Endothelial cell of umbilical vein (primary cell): Measurements from ENCODE around the gene TROAP. TPM values are rescaled to one million over a fixed set of nuclear protein-coding genes. Genes with fewer than 3 reads are reported as not detected.

Source experiments
- BruUV-seq: library from RNA; stranded (reverse); fragments of 400-500 nt; replicated peaks from 2 replicates; lab custom pipeline; 2021; lab: Mats Ljungman, UMichigan
- CTCF ChIA-PET: fragments of 300-600, 350-600 bp; sonication (Branson Sonifier 250); formaldehyde crosslinking; loops from one replicate; lab custom pipeline; 2021; ENCODE audit warnings: antibody characterized with exemption, inconsistent platforms; lab: Charles Lee
- POLR2A ChIA-PET: fragments of 300-600, 350-600 bp; sonication (Branson Sonifier 250); formaldehyde crosslinking; loops from one replicate; lab custom pipeline; 2021; ENCODE audit warnings: antibody characterized with exemption, inconsistent platforms; lab: Charles Lee
- DNase-seq: peaks from one replicate; pipeline ENCODE4 v3.0.0-alpha.2; 2011; ENCODE audit warnings: low read depth, low spot score
- FAIRE-seq: peaks from 2 replicates; lab custom pipeline; 2011; peaks lifted over from hg19 to GRCh38; lab: Jason Lieb, UNC
- H2AFZ ChIP-seq: 2 replicates; pipeline ENCODE4 v1.6.0; 2012; ENCODE audit warnings: low read depth, low read length, control low read depth, inconsistent platforms
- H3K27ac ChIP-seq: 2 replicates; pipeline ENCODE4 v1.5.1; 2011; ENCODE audit warnings: low read depth, mild to moderate bottlenecking, control low read depth, low read length, moderate library complexity; ENCODE audit not compliant: insufficient read depth
- H3K27me3 ChIP-seq, 2 experiments: 2 replicates each; pipeline versions ENCODE4 v1.6.0 to v1.6.1; 2011; ENCODE audit warnings: low read length in 2 of 2, mixed read lengths in 1 of 2; ENCODE audit not compliant: control insufficient read depth in 2 of 2, insufficient read depth in 2 of 2
- H3K36me3 ChIP-seq, 2 experiments: 2 replicates in 1 of 2; 3 replicates in 1 of 2; pipeline ENCODE4 v1.5.1; 2011; ENCODE audit warnings: low read length in 2 of 2, mild to moderate bottlenecking in 1 of 2, moderate library complexity in 1 of 2; ENCODE audit not compliant: control insufficient read depth in 2 of 2, insufficient read depth in 2 of 2; ENCODE audit errors: extremely low read depth in 1 of 2
- H3K4me1 ChIP-seq: 3 replicates; pipeline ENCODE4 v1.5.1; 2011; ENCODE audit warnings: mild to moderate bottlenecking, low read length; ENCODE audit not compliant: control insufficient read depth, insufficient read depth; ENCODE audit errors: extremely low read depth
- H3K4me2 ChIP-seq: 2 replicates; pipeline ENCODE4 v1.6.1; 2011; ENCODE audit warnings: low read length, control low read depth, mixed read lengths; ENCODE audit not compliant: insufficient read depth
- H3K4me3 ChIP-seq, 3 experiments: fragments of 200-600 bp in 1 of 3; sonication (generic), shearing (Covaris generic) in 1 of 3; replicated peaks in 1 of 3; 2 replicates each; pipeline ENCODE4 v1.5.1; 2011 to 2016; ENCODE audit warnings: control low read depth in 3 of 3, low read length in 3 of 3, mild to moderate bottlenecking in 2 of 3, inconsistent platforms in 1 of 3, low read depth in 1 of 3, moderate library complexity in 1 of 3; ENCODE audit not compliant: insufficient read depth in 1 of 3
- H3K79me2 ChIP-seq: 2 replicates; pipeline ENCODE4 v1.6.0; 2012; ENCODE audit warnings: low read length, inconsistent platforms; ENCODE audit not compliant: control insufficient read depth, insufficient read depth
- H3K9ac ChIP-seq: replicated peaks from 2 replicates; pipeline ENCODE3; 2011; ENCODE audit warnings: low read length, control low read depth; ENCODE audit not compliant: insufficient read depth; ENCODE audit errors: extremely low read depth
- H3K9me1 ChIP-seq: replicated peaks from 3 replicates; pipeline ENCODE4 v1.6.0; 2011; ENCODE audit warnings: mild to moderate bottlenecking, low read length; ENCODE audit not compliant: control insufficient read depth, insufficient read depth; ENCODE audit errors: extremely low read depth
- H3K9me3 ChIP-seq: replicated peaks from 2 replicates; pipeline ENCODE4 v1.5.1; 2012; ENCODE audit warnings: low read length, inconsistent platforms; ENCODE audit not compliant: control insufficient read depth, insufficient read depth
- H4K20me1 ChIP-seq: replicated peaks from 2 replicates; pipeline ENCODE3; 2011; ENCODE audit warnings: mild to moderate bottlenecking, low read length; ENCODE audit not compliant: control insufficient read depth, insufficient read depth; ENCODE audit errors: extremely low read depth
- EZH2 ChIP-seq: IDR thresholded peaks from 2 replicates; pipeline ENCODE4 v1.6.1; 2012; ENCODE audit warnings: borderline replicate concordance, low read depth, mild to moderate bottlenecking, moderate library complexity, low read length, inconsistent platforms; ENCODE audit not compliant: severe bottlenecking
- FOS ChIP-seq: IDR thresholded peaks from 2 replicates; pipeline ENCODE4 v1.6.1; 2011; ENCODE audit warnings: mild to moderate bottlenecking, low read length, moderate library complexity, borderline replicate concordance; ENCODE audit not compliant: insufficient read depth
- GATA2 ChIP-seq: IDR thresholded peaks from 2 replicates; pipeline ENCODE4 v1.7.0; 2011; ENCODE audit warnings: low read depth, mild to moderate bottlenecking, moderate library complexity, mixed read lengths, low read length; ENCODE audit not compliant: insufficient read length, insufficient read depth
- JUN ChIP-seq: IDR thresholded peaks from 2 replicates; pipeline ENCODE4 v1.6.1; 2011; ENCODE audit warnings: borderline replicate concordance, low read depth; ENCODE audit not compliant: insufficient read length, insufficient read depth
- MYC ChIP-seq: IDR thresholded peaks from one replicate; pipeline ENCODE4 v1.6.1; 2011; ENCODE audit warnings: mild to moderate bottlenecking, low read depth, low read length
- POLR2A ChIP-seq: IDR thresholded peaks from 2 replicates; pipeline ENCODE4 v1.6.1; 2012; ENCODE audit warnings: low read depth, mild to moderate bottlenecking, control low read depth, low read length
- POLR2AphosphoS5 ChIP-seq: IDR thresholded peaks from 2 replicates; pipeline ENCODE4 v1.6.1; 2012; ENCODE audit warnings: low read depth, mild to moderate bottlenecking, control low read depth, low read length, moderate library complexity; ENCODE audit not compliant: insufficient read depth
- dilution Hi-C: fragments of 300-500 bp; cut with MboI; formaldehyde crosslinking; loops from one replicate; pipeline ENCODE4 v1.15.0; 2019; ENCODE audit warnings: low sequenced_read_pairs; ENCODE audit not compliant: extremely low pct_ligation_motif_present
- intact Hi-C: fragments of 100-400 bp; cut with micrococcal nuclease; formaldehyde crosslinking; loops from one replicate; pipeline ENCODE4 v1.10.0; 2022
- polyA plus RNA-seq, 4 experiments: library from polyadenylated mRNA; depleted of rRNA in 3 of 4; stranded (reverse) in 3 of 4; unstranded in 1 of 4; fragments of >200 nt; gene quantifications; 2 replicates each; pipeline versions ENCODE4 v1.2.1 to v1.2.3, GENCODE V29; 2011 to 2012; ENCODE audit warnings: missing spikeins in 1 of 4
- total RNA-seq: library from RNA; stranded (reverse); gene quantifications from 2 replicates; pipeline ENCODE4 v1.2.3, GENCODE V29; 2021
- TF ChIP-seq, protein P1 (sequence below): IDR thresholded peaks from 2 replicates; pipeline ENCODE4 v1.6.1; 2011; ENCODE audit not compliant: insufficient read depth, insufficient read length
- TF ChIP-seq, protein P2 (sequence below), 2 donors: IDR thresholded peaks; 1 replicate in 1 of 2; 2 replicates in 1 of 2; pipeline ENCODE4 v1.5.1; 2011; ENCODE audit warnings: low read length in 2 of 2, mild to moderate bottlenecking in 2 of 2, moderate library complexity in 2 of 2, control low read depth in 1 of 2, inconsistent platforms in 1 of 2, low read depth in 1 of 2; ENCODE audit not compliant: insufficient read depth in 1 of 2; ENCODE audit errors: extremely low read depth in 1 of 2

The TROAP gene
- total and polyA plus RNA-seq, 2 donors (not counting 3 experiments of a cell fraction or from before 2014, with no cell fraction given) = 31.7 to 68.6 TPM

DNA sequence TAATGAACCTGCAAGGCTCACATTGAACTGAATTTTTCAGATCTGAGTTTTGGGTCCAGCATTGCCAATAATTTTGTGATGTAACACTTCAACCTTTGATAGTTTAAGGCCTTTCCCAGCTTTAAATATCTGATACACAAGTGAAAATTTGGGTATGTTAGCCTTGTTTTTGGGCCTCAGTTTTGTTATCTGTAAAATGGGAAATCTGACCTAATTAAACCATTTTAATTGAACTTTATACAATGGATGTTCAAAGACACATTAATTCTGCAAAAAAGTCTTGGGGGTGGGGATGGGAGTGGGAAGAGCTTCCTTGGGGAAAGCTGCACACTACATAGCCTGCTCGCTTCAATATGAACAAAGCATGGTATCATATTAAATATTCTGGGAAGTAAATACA, 39.0 kb downstream of the TROAP start:
- H4K20me1 ChIP-seq = no peaks in the 10 kb centered on the region
- H3K9me1 ChIP-seq = no peaks in the 10 kb centered on the region
- H3K4me3 ChIP-seq = no peak overlapping the region
- no peak overlapping the region for H3K27ac ChIP-seq
- no peaks in the 10 kb centered on the region for H3K9me3 ChIP-seq
- peaks cover 15% of the 10 kb centered on the region for H3K4me1 ChIP-seq
- no peak overlapping the region for H2AFZ ChIP-seq
- no peak for TF ChIP-seq POLR2A
- TF ChIP-seq, protein P1, sequence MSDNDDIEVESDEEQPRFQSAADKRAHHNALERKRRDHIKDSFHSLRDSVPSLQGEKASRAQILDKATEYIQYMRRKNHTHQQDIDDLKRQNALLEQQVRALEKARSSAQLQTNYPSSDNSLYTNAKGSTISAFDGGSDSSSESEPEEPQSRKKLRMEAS = no peak
- no peak for TF ChIP-seq FOS
- no peak for TF ChIP-seq EZH2
- TF ChIP-seq GATA2 = no peak
- TF ChIP-seq, protein P2, sequence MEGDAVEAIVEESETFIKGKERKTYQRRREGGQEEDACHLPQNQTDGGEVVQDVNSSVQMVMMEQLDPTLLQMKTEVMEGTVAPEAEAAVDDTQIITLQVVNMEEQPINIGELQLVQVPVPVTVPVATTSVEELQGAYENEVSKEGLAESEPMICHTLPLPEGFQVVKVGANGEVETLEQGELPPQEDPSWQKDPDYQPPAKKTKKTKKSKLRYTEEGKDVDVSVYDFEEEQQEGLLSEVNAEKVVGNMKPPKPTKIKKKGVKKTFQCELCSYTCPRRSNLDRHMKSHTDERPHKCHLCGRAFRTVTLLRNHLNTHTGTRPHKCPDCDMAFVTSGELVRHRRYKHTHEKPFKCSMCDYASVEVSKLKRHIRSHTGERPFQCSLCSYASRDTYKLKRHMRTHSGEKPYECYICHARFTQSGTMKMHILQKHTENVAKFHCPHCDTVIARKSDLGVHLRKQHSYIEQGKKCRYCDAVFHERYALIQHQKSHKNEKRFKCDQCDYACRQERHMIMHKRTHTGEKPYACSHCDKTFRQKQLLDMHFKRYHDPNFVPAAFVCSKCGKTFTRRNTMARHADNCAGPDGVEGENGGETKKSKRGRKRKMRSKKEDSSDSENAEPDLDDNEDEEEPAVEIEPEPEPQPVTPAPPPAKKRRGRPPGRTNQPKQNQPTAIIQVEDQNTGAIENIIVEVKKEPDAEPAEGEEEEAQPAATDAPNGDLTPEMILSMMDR (IDR thresholded peaks at IDR 0.05; ENCODE audit: extremely low read depth in 1 of 2, insufficient read depth in 1 of 2, low read depth in 1 of 2, low read length in 2 of 2) = no peak
- no peak for TF ChIP-seq POLR2AphosphoS5
- TF ChIP-seq JUN = no peak
- TF ChIP-seq MYC = no peak
- peaks cover 2% of the 10 kb centered on the region for H3K79me2 ChIP-seq
- DNase-seq = no peak
- ChIA-PET CTCF (interaction anchor here (1.1 to 12.8 kb wide), 5 partner anchors 10 to 219 kb away, joined by 4 to 679 read pairs (median 181); partner anchors contain the start of gene DNAJC22), POLR2A (no interaction called here)
- intact Hi-C loops (no loop called here), dilution Hi-C loops (loop anchor here (25.0 kb wide), 1 partner anchor 150 kb away; no protein-coding TSS in a partner anchor)
- no peaks in the 10 kb centered on the region for H3K36me3 ChIP-seq
- no TSS peak for BruUV-seq
- H3K9ac ChIP-seq = no peak overlapping the region
- H3K4me2 ChIP-seq = no peak overlapping the region
- H3K27me3 ChIP-seq = no peaks in the 10 kb centered on the region
- no peak for FAIRE-seq
